Retina (tissue), 1 donor: ENCODE results near the gene FKBP15.
"Not testable (repeated sequence)": the region's sequence is repeated elsewhere in the genome, so short reads cannot be mapped to it uniquely, and the experiment has no call there.

Source experiments
- DNase-seq: peaks from one replicate; pipeline ENCODE4 v3.0.0-alpha.2; 2016

Gene FKBP15, protein sequence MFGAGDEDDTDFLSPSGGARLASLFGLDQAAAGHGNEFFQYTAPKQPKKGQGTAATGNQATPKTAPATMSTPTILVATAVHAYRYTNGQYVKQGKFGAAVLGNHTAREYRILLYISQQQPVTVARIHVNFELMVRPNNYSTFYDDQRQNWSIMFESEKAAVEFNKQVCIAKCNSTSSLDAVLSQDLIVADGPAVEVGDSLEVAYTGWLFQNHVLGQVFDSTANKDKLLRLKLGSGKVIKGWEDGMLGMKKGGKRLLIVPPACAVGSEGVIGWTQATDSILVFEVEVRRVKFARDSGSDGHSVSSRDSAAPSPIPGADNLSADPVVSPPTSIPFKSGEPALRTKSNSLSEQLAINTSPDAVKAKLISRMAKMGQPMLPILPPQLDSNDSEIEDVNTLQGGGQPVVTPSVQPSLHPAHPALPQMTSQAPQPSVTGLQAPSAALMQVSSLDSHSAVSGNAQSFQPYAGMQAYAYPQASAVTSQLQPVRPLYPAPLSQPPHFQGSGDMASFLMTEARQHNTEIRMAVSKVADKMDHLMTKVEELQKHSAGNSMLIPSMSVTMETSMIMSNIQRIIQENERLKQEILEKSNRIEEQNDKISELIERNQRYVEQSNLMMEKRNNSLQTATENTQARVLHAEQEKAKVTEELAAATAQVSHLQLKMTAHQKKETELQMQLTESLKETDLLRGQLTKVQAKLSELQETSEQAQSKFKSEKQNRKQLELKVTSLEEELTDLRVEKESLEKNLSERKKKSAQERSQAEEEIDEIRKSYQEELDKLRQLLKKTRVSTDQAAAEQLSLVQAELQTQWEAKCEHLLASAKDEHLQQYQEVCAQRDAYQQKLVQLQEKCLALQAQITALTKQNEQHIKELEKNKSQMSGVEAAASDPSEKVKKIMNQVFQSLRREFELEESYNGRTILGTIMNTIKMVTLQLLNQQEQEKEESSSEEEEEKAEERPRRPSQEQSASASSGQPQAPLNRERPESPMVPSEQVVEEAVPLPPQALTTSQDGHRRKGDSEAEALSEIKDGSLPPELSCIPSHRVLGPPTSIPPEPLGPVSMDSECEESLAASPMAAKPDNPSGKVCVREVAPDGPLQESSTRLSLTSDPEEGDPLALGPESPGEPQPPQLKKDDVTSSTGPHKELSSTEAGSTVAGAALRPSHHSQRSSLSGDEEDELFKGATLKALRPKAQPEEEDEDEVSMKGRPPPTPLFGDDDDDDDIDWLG

DNA sequence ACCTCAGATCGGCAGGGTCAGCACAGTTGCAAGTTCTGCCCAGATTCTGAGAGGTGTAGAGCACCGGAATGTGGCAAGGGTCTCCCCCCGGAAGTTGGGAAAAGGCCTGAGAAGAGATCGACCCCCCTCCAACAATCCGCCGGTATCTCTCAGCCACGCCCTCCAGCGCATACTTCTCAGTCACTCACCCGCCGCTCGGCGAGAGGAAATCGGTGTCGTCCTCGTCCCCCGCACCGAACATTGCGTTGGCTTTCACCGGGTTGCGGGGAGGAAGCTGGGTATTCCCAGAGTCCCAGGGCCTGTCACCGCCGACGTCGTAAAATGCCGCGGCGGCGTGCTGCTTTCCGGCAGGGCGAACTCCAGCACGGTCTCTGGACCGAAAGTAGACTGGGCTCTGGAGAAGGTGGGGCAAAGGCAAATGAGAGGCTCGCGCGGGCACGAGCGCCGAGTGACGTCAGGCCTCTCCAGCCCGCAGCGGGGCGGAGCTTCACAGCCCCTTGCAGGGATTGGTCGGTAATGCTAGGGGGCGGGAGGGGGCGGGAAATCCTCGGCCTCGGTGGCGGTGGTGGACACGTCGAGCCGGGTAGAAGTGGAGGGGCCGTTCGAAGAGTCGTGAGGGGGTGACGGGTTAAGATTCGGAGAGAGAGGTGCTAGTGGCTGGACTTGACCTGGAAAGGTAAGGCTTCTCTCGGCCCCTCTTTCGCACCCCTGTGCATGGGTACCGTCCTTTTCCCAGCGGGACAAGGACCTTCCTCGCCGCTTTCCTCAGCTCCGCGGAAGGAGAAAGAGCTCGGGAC lies at the start of gene FKBP15, which contains the start of gene SLC31A1:
FKBP15 (minus strand) TSS at position 275 of the 797 bp plus-strand sequence; CDS start at position 241, 34 bp downstream.
SLC31A1 (plus strand) TSS at position 542 of the 797 bp plus-strand sequence. CDS start 34,605 bp downstream, outside the sequence.
- peak; percentile 100 for DNase-seq

- DNase-seq, result no peak
Measured at GRCh38 chr9:113269871-113270270, 48.8 kb upstream of the FKBP15 start.

- DNase-seq, result no peak
Measured at GRCh38 chr9:113269355-113269754, 48.3 kb upstream of the FKBP15 start.

- DNase-seq, result no peak
Measured at GRCh38 chr9:113267911-113268566, 47.0 kb upstream of the FKBP15 start.

DNA sequence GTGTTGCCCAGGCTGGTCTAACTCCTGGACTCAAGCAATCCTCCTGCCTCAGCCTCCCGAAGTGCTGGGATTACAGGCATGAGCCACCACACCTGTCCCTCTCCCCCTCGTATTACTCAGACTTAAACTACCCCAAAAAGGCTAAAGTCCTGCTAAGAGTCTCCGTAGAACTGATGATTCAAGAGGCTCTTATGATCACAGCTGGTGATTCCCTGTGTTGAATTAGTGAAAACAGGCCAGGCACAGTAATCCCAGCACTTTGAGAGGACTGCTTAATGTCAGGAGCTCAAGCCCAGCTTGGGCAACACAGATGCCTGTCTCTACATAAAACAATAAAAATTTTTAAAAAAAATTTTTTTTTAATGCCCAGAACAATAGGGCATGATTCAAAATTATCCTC lies 45.1 kb upstream of the FKBP15 start:
- DNase-seq, result no peak

DNA sequence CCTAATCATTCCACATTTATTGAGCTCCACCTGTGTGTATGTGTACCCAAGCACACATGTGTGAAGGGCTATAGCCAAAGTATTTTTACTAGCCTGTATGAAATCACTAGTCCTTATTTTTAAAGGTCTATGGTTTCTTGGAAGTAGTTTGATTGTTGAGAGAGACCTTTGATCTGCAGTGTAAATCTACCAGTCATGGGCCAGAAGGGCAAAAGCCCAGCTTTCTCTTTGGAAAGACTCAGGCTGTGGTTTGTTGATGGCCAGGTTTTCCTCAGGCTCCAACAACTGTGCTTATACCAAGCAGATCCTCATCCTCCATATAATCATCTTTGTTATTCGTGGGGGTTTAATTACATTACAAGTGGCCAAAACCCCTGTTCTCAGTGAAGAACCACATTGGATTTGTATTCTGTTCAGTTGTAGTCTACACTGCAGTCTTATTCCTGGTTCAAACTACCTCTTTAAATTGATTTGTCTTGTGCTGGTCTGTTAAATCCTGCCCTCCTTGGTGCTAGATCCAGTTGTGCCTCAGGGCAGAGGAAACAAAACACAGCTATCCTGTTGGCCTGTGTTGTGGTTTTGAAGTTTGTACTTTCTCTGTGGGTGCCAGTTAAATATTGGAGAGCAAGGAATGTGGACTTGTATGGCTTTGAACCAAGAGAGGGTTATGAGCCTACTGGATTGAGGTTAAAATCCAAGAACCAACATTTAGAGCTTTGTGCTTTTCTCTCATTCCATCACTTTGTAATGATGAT lies 41.0 kb upstream of the FKBP15 start:
- no peak for DNase-seq

DNA sequence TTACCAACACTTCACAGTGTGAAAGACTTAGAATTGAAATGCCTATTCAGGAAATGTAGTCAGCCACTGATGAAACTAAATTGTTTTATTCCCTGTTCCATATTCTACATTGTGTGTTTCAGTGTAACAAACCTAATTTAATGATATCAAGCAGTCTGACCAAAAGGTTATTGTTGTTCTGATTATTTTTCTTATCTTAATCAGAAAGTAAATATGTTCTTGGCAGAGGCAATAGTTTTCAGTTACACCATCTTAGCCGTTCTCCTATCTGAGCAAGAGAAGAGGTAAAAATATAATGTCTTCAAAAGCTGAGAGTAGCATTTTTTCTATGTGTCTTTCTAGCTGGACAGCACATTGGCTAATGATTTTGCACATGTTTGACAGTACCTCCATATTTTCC lies 37.2 kb upstream of the FKBP15 start:
- DNase-seq, result no peak

DNA sequence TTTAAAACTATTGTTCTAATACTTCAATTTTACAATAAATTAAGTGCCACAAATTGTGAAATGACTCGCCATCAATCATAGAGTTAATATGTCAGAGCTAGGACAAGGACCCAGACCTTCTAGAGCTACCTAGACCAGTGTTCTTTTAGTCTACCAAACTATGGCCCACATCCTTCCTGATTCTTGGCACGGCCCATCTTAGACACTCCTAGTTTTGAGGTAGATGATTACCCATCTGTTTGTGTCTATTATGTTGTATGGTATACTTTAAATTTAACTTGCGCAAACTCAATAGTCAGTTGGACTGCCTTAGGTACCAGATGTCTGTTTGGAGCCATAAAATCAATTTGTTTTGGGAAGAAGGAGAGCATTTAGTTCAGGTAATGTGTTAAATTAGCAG lies 36.8 kb upstream of the FKBP15 start:
- no peak for DNase-seq

DNA sequence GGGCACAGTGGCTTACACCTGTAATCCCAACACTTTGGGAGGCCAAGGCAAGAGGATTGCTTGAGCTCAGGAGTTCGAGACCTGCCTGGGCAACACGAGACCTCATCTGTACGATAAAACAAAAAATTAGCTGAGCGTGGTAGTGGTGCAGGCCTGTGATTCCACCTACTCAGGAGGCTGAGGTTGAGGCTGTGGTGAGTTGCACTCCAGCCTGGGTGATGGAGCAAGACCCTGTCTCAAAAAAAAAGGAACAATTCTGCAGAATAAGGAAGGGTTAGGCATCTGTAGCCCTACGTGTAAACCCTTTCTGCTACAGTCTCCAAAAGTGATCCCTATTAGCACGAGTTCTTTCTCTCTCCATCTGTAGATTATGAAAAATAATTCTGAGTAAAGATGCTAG lies 34.4 kb upstream of the FKBP15 start:
- no peak for DNase-seq

- DNase-seq, result no peak
Measured at GRCh38 chr9:113254991-113255390, 33.9 kb upstream of the FKBP15 start.

DNA sequence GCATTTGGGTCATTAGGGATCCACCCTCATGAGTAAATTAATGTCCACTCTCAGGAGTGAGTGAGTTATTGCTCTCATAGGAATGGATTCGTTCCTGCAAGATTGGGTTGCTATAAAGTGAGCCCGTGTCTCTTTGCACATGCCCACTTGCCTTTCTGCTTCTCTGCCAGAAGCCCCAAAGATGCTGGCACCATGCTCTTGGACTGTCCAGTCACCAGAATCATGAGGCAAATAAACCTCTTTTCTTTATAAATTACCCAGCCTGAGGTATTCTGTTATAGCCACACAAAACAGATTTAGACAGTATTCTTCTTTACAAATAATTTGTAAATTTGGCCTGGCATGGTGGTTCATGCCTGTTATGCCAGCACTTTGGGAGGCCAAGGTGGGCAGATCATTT lies 29.7 kb upstream of the FKBP15 start:
- no peak for DNase-seq

DNA sequence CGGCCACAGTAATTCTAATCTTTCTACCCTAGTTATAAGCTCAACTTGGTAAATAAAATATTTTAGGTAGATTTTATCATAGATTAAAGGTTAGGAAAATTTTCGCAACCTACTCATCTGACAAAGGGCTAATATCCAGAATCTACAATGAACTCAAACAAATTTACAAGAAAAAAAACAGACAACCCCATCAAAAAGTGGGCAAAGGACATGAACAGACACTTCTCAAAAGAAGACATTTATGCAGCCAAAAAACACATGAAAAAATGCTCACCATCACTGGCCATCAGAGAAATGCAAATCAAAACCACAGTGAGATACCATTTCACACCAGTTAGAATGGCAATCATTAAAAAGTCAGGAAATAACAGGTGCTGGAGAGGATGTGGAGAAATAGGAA lies 28.6 kb upstream of the FKBP15 start:
- DNase-seq, result not testable (repeated sequence)

DNA sequence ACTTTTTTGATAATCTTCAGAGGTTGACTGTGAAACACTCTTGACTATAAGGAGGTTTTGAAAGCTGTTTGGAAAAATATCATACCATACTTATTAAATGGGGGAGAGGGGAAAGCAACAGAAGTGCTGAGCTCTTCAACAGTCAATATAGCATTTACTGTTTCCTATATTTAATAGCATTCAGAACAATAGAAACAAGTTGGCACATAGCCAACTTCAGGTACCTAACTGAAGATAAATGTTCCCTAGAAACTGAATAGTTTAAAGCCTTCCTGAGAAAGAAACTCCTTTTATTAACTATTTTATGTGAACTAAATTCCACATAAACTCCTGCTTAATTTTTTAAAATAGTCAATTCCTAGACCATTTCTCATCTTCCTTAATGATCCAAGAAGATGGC lies 26.6 kb upstream of the FKBP15 start:
- DNase-seq, result no peak

- no peak for DNase-seq
Measured at GRCh38 chr9:113246928-113247327, 25.9 kb upstream of the FKBP15 start.

DNA sequence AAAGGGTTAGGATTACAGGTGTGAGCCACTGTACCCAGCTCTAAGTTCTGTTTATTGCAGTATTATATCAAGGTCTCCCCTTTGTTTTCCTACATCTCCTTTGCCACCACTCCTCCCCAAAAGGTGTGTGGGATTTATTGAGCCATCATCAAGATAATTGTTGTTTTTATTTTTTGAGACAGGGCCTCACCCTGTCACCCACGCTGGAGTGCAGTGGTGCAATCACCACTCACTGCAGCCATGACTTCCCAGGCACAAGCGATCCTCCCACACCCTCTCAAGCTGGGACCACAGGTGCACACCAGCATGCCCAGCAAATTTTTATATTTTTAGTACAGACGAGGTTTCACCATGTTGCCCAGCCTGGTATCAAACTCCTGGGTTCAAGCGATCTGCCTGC lies 24.8 kb upstream of the FKBP15 start:
- DNase-seq, result no peak

GRCh38 chr9:113244556-113244955 lies 23.5 kb upstream of the FKBP15 start:
- no peak for DNase-seq

DNA sequence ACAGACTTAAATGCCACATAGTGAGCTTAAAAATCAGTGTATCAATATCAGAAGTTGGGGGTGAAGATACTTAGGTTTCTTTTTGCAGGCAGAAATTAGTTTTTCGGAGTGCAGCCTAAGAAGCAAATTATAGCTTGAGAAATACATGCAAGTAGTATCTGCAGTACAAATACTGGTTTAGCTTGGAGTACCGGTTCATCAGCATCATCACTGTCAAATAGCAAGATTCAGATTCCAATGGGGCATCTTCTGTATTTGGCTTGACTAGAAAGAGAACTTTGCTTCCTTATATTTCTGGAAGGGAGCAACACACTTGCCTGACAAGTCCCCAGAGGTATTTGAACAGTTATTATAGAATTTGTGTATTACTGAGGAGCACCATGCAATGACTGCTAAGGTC lies 20.1 kb upstream of the FKBP15 start:
- no peak for DNase-seq

DNA sequence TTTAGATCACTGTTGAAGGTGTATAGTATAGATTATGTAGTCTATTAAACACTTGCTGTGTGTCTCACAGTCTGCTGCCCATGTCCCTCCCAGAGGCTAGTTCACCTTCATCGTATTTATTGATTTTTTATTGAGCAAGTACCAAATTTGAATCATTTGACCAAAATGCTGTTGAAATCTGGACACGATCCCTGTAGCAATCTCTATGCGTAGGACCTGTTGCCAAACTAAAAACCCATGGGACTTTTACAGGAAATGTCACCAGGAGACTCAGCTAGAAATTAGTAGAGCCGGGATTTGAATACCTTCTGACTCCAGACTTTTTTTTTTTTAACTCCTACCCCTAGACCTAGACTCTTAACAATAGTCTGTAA lies 17.8 kb upstream of the FKBP15 start:
- DNase-seq, result no peak

GRCh38 chr9:113238202-113238858 lies 17.3 kb upstream of the FKBP15 start:
- DNase-seq, result no peak

GRCh38 chr9:113237026-113237425 lies 15.9 kb upstream of the FKBP15 start:
- no peak for DNase-seq
